HG03558 (cell line): ENCODE measurements around the gene NLRP1.
A peak's percentile ranks its signal among the peaks of the same experiment; 100 is the strongest.

Source experiments
- ATAC-seq: cut with Tn5 transposase; IDR thresholded peaks from one replicate; pipeline ENCODE4 v1.9.1; 2021; ENCODE audit warnings: moderate number of reproducible peaks; ENCODE audit not compliant: unreplicated experiment; ENCODE audit errors: extremely low read depth

Gene NLRP1

DNA sequence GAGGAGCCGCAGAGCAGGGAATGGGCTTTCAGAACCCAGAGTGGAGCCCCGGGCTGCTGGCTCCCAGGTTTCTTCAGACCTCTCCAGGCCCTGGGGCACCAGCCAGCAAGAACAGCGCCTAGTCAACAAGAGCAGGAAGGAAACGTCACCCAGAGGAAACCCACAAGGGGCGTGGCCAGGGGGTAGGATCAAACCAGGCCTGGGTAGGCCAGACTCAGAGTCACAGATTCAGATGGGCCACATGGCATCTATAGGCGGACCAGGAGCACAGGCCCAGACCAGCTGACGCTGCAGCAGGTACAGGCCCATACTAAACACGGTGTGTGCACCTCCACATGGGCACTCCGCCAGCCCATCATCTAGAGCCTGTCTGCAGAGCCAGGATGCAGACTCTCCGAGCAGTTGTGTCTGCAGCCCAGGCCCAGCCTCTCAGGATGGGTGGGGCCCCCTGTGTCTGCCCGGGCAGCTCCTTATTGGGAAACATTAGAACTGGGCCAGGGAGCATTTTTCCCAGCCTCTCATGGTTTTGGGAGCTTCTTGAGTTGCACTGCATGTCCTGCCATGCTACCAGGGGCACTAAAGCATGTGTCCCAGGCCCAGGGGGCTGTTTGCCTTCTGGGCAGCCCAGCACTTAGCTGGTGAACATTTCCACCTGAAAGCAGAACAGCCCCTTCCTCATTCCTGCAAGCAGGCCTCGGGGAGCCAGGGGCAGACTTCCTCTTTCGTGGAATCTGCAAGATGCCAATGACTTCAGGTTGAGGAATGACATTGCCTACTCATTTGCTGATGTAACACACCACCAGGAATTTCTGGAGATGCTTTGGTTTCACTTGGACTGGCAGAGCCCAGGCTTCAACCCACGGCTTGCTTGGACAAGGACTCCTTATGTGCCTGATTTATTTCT lies at the start of gene NLRP1:
Gene NLRP1, minus strand, starts transcription at position 127 of the 904 bp plus-strand sequence. CDS start 552 bp downstream, outside the sequence.
- ATAC-seq = peak; percentile 71

DNA sequence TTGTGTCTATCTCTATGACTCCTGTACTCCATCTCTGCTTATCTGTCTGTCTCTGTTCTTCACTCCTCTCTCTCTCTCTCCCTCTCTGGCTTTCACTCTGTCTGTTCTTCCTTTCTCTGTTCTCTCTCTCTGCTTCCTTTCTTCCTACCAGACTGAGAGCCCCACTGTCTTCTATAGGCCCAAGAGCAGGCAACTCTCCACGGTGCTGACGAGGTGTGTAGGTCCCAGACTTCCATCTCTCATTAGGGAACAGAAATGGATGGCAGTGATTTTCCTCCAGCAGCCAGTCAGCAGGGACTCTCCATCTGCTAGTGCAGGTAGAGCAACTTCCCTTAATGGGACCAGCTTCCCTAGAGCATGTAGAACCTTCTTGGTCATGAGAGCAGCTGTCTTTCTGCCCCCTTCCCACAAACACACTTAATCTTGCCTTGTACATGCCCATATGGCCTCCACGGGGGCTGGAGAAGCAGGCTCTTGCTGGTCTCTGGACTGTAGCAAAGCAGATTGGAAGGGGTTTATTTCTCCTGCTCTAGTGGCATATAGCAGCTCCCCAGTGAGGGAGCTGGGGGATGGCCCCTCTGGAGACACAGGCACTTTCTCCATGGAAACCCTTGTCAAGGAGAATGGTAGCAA lies 47.8 kb upstream of the NLRP1 start:
- no peak for ATAC-seq

DNA sequence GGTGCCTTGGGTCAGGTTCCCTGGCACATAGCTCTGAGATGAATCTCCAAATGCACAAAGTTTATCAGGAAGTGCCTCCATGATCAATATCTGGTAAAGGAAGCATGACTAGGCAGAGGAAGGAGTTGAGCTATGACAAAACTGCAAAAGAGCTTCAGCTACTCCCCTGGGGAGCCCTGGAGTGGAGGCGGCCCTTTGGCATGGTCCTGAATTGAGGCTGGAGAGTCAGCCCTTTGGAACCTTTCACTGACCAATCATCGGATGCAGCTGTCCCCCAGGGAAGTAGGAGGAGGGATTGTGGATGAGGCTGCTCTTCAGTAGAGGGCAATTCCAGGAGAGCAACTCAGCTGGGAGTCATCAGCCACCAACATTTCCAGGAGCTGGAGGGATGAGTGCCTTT lies 46.1 kb upstream of the NLRP1 start:
- ATAC-seq = no peak

DNA sequence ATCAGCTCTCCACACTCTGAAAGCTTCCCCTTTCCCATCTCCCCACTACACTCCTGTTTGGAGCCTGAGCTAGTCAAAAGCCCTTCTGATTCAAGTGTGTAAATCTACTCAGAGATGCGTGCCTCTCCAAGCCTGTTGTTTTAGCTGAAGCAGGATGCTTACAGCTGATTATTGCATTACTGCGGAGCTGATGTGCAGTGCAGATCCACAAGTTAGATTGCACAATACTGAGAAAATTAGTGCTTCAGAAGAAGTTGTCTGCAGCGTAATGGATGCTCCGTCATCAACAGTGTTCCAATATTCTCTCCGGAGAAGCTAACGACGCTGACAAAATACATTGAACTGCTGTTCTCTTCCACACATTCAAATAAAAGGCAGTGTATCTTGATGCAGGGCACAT lies 44.8 kb upstream of the NLRP1 start:
- no peak for ATAC-seq

DNA sequence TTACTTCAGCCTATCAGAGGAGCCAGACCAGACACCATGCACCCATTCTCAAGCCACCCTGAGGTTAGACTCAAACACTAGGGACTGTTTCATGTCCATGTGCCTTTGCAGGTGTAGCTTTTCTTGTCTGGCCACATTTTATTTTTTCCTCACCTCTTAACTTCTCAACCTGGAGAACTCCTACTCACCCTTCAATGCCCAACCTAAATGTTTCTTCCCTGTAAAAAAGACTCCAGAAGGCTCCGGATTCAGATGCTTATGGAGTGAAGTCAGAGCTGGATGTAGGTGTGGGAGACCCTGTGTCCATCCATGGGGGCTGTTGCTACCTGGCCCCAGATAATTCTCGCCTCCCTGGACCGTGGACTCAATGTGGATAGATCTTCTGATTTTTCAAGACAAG lies 44.0 kb upstream of the NLRP1 start:
- no peak for ATAC-seq

DNA sequence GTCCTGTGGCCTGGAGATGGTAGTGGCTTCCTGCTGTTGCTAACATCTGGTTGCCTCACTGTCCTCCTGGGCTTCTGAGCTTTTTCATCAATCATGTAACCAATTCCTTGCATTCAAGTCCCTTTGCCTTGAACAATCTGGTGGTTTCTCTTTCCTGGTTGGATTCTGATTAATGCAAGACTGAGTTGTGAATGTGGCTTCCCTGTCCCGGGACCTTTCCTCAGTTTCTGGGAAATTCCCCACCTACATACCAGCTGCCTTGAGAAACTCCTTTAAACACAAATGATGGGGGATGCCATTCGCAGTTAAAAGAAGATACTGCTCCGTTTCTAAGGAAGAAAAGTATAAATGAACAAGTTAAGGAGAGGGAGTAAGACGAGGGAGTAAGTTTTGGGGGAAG lies 39.9 kb upstream of the NLRP1 start:
- no peak for ATAC-seq

DNA sequence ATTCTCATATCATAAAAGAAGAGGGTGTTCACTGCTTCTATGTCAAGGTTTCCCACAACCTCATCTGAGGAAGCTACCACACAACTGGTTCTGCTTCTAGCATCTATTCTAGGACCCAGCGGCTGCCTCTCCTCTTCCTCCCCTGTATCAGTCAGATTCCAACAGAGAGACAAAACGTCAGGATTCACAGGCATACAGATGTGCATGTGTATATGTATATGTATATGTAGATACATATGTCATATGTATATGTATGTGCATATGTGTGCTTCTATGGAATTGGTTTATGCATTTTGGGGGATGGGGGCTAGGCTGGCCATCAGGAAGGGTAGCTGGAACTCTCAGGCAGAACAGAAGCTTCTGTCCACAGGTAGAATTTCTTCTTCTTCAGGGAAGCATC lies 37.4 kb upstream of the NLRP1 start:
- ATAC-seq = no peak

DNA sequence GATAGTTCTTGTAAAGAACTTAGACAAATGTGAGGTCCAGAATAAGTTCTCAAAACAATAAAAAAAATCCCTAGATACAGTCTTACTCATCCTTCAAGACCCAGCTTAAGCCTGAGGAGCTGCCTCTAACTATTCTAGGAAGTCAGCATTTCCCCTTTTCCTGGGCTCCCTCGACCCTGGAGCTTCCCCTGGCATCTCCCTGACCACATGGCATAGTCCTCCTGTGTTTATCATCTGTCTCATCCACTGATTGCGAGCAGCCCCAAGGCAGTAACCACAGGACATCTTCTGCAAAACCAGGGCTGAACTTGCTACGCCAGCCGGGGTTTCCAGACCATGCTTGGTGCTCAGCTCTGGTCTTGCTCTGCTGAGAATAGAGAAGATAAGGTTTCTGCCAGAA lies 36.7 kb upstream of the NLRP1 start:
- ATAC-seq = no peak

DNA sequence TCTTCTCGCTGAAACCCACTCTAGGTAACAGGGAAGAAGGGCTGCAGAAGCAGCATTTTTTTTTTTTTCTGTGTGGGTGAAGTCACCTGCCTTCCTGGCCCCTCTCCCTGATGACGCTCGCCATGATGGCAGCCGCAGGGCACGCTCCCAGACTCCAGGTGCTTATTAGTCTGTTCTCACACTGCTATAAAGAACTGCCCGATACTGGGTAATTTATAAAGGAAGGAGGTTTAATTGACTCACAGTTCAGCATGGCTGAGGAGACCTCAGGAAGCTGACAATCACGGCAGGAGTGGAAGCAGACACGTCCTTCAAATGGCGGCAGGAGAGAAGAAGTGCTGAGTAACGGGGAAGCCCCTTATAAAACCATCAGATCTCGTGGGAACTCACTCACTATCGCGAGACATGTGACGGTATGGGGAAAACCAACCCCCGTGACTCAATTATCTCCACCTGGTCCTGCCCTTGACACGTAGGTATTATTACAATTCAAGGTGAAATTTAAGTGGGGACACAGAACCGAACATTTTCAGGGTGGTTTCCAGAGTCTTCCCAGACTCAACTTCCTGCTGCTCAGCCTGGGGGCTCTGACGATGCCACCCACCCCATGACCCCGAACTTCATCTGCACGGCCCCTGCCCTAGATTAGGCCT lies 34.9 kb upstream of the NLRP1 start:
- ATAC-seq = no peak

DNA sequence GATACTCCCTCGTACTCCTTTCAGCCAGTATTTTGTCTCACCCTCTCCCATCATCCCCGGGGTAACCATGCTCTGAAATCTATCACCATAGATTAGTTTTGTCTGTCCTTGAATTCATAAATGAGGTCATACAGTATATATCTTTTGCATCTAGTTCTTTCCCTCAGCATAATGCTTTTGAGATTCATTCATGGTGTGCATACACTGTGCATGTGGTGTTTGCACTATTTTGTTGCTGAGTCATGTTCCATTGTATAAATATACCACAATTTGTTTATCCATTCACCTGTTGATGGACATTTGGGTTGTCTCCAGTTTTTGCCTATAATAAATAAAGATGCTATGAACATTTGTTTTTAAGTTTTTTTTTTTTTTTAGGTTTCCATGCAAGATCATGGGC lies 34.2 kb upstream of the NLRP1 start:
- no peak for ATAC-seq

DNA sequence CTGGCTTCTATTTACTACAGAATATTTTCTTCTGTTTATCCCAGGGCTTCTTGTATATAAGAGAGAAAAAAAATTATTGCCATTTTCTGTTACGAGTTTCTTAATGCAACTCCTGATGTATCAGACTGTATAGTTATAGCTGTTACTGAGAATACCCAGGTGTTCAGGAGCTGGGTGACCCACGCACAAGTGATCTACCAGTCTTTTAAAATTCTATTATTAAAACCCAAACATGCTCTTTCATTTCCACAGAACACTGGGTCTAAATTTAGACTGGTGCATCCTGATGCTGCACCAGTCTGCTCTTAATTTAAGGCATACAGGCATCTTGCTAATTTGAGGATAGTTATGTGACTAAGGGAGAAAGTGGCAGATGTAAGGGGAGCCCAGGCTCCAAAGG lies 31.2 kb upstream of the NLRP1 start:
- ATAC-seq = no peak

DNA sequence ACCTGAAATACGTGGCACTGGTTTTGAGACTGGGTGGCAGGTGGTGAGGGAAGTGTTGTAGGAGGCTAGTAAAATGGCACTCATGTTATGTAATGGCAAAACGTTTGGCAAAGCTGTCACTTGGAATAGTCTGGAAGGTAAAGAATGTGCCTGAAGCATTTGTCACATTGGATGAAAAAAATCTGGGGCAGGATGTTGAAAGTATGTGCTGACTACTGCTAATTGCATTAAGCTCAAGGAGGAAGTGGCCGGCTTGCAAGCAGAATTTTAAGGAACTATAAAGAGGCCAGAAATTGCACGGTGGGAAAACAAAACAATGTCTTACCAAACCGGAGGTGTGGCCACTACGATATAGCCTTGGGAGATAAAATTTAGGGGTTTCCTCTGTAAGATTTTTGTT lies 26.6 kb upstream of the NLRP1 start:
- ATAC-seq = no peak

DNA sequence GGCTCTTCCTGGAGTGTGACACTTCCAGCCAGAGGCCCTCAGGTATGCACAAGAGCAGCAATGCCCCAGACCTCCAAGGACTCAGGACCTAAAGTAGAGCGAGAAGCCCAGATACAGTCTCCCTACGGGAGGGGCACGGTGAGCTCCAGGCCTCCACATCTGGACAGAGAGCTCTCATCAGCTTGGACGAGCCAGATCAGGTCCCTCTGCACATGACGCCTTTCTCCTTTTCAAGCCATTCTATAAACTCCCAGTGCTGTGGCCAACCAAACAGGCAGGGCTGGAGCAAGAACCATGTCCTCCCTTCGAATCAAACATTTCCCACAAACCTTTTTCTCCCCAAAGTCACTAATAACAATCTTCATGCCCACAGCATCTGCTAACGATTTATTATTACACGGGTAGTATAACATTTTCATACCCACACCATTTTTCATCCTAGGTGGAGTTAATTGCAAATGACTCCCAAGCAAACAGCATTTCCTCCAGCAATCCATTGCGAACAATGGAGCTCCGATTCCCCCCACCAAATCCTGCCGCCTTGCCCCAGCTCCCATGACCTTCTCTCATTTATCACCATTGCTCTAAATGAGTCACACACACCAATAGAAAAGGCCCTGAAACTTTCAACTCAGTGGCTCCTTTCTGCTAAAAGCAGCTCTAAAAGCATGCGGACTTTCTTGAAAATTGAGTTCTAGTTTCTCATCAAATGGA lies 24.2 kb upstream of the NLRP1 start:
- ATAC-seq = no peak

DNA sequence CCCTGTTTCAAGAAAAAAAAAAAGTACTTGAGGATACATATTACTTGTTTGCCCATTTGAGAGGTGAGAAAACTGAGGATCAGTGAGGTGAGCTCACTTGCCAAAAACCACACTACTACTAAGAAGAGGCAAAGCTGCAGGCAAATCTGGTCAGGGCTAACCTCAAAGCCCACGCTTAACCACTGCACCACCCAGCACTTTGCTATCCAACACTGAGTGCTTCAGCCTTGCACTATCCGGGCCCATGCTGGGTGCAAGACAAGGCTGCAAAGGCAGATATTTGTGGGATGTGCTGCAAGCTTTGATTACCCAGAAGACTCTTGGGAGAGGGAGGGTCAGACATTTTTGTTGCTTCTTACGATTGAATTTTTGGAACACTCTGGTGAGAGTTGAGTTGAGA lies 23.6 kb upstream of the NLRP1 start:
- no peak for ATAC-seq

DNA sequence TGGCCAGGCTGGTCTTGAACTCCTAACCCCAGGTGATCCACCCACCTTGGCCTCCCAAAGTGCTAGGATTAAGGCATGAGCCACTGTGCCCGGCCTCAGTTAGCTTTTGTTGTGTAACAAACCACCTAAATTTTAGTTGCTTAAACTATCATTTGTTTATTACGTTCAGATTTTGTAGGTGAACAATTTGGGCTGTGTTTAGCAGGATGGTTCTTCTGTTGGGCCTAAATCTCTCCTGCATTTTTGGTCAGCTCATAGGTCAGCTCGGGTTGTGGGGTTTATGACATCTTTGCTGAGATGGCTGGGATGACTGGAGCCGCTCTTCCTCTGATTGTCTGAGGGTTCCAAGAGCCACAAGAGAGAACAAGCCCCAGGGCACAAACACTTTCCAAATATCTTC lies 21.1 kb upstream of the NLRP1 start:
- no peak for ATAC-seq

DNA sequence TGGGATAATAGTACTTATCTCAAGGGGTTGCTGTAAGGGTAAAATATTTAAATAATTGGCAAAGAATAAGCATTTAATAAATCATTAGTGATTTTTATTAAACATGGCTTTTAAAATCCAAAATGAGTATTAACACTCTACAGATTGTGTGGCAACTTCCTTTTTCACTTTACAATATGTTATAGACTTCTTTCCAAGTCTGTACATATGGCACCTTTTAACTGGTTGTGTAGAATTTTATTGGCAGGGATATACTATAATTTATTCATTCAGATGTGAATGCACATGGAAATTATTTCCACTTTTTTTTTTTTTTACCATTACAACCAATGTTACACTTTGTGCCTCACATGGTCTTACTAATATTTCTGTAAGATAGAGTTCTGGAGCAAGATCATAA lies 15.7 kb upstream of the NLRP1 start:
- ATAC-seq = no peak

DNA sequence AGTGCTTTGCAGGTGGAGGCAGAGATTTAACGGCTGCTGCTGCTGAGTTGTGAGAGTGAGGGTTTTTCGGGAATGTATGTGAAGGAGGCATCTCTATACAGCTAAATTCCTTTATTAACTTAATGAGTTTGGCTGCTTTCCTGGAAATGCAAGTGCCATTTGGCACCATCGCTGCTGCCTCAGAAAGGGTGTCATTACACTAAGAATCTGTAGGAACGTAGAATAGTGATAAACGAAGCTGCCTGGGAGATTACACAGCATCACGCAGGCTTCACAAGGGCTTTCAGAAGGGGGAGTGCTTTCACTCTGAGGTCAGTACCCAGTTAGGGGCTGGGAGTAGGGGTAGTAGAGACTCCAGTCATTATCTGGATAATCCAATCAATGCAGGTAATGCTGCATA lies 14.1 kb upstream of the NLRP1 start:
- ATAC-seq = no peak

DNA sequence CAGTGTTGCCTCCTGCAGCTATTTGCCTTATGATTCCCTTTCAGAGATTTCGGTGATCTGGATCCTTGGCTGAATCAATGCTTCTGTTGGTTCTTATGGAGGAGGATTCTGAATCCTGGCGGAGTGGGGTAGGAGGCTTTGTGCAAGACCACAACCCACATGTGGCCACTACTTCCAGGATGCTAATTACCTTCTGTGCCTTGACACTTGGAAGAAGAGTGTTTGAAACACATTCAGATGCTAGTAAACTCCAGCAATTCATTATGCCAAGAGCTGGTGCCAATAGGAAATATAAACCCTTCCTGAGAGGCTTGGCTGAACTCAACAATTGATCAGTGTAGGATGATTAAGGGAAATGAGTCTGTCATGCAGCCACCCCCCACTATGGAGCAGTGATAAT lies 12.1 kb upstream of the NLRP1 start:
- no peak for ATAC-seq

DNA sequence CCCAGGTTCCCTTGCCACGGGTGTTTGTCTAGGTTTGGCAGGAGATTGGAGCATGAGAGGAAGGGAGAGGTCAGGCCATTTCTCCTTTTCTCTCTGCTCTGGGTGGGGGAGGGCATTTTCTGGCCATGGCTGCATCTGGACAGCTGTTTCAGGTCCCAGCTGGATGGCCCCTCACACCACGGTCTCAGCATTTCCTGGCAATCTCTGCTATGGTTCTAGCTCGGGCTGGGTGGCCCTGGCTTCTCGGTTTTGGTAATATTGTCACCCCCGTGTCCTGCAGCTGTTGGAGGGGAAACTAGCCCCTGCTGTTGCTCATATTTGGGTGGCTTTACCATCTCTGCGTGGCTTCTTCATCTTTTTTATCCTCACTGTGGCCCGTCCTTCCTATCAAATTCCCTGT lies 11.5 kb upstream of the NLRP1 start:
- no peak for ATAC-seq

DNA sequence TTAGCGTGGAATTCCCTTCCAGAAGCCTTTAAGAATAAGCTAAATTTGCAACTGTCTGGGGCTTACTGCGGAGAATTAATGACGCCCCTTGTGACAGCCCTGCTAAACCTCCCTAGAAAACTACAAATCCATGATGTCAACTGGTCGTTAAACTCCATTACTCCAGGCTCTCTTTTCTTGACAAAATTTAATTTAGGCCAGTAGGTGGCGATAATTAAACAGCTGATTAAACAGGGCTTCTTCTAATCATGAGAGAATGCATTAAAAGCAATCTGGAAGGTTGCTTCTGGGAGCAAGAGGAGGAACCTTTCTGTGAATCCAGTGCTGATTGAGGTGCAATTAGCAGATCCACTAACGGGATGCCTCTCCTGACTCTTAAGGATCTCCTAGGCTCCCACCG lies 8.1 kb upstream of the NLRP1 start:
- no peak for ATAC-seq

DNA sequence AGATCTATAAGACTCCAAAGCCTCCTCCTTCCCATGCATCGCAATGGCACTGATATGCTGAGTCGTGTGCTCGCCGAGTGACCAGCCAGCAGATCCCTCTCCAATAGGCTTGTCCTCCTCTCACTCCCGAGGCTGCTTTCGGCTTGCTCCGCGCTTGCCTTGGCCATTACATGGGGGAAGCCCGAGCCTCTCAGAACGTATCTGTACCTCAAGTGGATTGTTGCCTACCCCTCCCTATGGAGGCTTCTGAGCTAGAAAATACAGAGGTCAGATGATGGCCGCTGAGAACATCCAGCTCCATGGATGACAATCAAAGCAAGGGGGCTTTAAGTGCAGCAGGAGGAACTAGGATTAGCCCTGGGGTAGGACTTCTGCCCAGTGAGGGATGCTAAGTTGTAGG lies 7.7 kb upstream of the NLRP1 start:
- ATAC-seq = no peak
